OCI-LY3 (cell line): ENCODE results near the gene RALY.

Experiments used
- CTCF ChIP-seq: fragments of 200-600, 300-600 bp; sonication (generic); IDR thresholded peaks from 2 replicates; pipeline ENCODE4 v1.5.1; 2014; ENCODE audit warnings: antibody characterized with exemption, low read length, low read depth
- EZH2phosphoT487 ChIP-seq: fragments of 200-600 bp; shearing (Covaris generic); IDR thresholded peaks from 2 replicates; pipeline ENCODE4 v1.6.1; 2018; ENCODE audit warnings: antibody characterized with exemption, mixed run types, low read depth

GRCh38 chr20:34012735-34013134 lies 19.0 kb downstream of the RALY start:
- no peak for TF ChIP-seq CTCF
- no peak for TF ChIP-seq EZH2phosphoT487
